Upper lobe of right lung (tissue), 1 donor: Measurements from ENCODE around the gene TERT. TPM values are rescaled to one million over a fixed set of nuclear protein-coding genes. Genes with fewer than 3 reads are reported as not detected.
A peak's percentile ranks its signal among the peaks of the same experiment; 100 is the strongest.

ENCODE experiments used
- ATAC-seq: fragments of 200-7000 bp; cut with Tn5 transposase; one replicate; pipeline ENCODE4 v1.9.1; 2020; ENCODE audit warnings: mild to moderate bottlenecking, moderate library complexity
- DNase-seq: peaks from one replicate; pipeline ENCODE4 v3.0.0-alpha.2; 2020
- H3K27ac ChIP-seq: fragments of 200-600 bp; one replicate; pipeline ENCODE4 v1.8.0; 2022
- H3K27me3 ChIP-seq: fragments of 200-600 bp; one replicate; pipeline ENCODE4 v1.8.0; 2022; ENCODE audit warnings: mild to moderate bottlenecking
- H3K36me3 ChIP-seq: fragments of 200-600 bp; one replicate; pipeline ENCODE4 v1.8.0; 2022
- H3K4me1 ChIP-seq: fragments of 200-600 bp; one replicate; pipeline ENCODE4 v1.8.0; 2022
- H3K4me3 ChIP-seq: fragments of 200-600 bp; one replicate; pipeline ENCODE4 v1.8.0; 2022; ENCODE audit warnings: mild to moderate bottlenecking
- H3K9me3 ChIP-seq: fragments of 200-600 bp; one replicate; pipeline ENCODE4 v1.8.0; 2022
- intact Hi-C: fragments of 100-400 bp; cut with DNase I; formaldehyde crosslinking; loops from one replicate; pipeline ENCODE4 v1.11.0; 2022
- total RNA-seq: library from RNA; stranded (reverse); fragmentation: NEBNext Ultra II Directional; extraction: Animal tissue kit (Norgen Biotek cat#: 25700); gene quantifications from one replicate; pipeline ENCODE4 v1.2.1, GENCODE V29; 2021
- TF ChIP-seq, protein P1 (sequence below): fragments of 200-600 bp; IDR thresholded peaks from one replicate; pipeline ENCODE4 v1.8.0; 2022; ENCODE audit warnings: antibody characterized with exemption
- donor health status: DM: no; HTN: yes; CAD: no; lungs with severe emphysema.

The TERT gene
- total RNA-seq, 1 donor from 2014 or later, result not detected

DNA sequence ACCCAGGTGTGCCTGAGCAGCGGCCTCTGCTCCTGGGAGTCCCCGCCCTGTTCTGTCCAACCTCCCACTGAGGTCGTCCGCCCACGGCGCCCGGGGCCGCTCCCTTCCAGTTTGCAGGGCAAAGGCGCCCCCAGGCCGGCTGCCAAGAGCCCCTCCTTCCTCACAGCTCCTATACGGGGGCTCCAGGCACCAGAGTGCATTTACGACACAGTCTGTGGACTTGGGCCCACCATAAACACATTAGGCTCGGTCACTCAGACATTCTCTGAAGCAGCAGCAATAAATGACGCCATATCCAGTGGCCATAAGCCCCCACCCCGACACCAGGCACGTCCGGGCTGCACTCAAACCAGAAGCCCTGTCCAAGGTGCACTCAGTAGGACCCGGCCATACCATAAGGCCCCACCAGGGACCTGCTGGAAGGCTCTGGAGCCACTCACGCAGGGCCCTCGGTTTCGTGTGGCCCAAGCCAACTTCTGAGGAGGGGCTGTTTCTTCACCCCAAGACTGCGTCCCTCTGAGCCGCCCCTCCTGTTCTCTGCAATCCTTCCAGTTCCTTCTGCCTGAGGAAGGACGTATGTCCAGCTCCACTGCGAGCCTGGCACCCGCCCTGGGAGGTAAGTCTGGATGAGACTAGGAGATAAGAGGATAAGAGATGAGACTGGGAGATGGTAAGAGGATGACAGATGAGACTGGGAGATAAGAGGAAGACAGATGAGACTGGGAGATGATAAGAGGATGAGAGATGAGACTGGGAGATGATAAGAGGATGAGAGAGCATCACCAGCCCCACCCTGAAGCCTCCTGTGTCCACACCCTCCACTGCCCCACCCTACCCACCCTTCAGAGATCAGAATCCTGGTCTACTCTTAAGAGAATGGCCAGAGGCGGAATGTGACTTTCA lies 42.9 kb downstream of the TERT start:
- H3K9me3 ChIP-seq, result no peaks in the 10 kb centered on the region
- ATAC-seq (no peak), DNase-seq (no peak)
- TF ChIP-seq, protein P1, sequence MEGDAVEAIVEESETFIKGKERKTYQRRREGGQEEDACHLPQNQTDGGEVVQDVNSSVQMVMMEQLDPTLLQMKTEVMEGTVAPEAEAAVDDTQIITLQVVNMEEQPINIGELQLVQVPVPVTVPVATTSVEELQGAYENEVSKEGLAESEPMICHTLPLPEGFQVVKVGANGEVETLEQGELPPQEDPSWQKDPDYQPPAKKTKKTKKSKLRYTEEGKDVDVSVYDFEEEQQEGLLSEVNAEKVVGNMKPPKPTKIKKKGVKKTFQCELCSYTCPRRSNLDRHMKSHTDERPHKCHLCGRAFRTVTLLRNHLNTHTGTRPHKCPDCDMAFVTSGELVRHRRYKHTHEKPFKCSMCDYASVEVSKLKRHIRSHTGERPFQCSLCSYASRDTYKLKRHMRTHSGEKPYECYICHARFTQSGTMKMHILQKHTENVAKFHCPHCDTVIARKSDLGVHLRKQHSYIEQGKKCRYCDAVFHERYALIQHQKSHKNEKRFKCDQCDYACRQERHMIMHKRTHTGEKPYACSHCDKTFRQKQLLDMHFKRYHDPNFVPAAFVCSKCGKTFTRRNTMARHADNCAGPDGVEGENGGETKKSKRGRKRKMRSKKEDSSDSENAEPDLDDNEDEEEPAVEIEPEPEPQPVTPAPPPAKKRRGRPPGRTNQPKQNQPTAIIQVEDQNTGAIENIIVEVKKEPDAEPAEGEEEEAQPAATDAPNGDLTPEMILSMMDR, result no peak
- H3K4me3 ChIP-seq, result no peak overlapping the region
- no peaks in the 10 kb centered on the region for H3K36me3 ChIP-seq
- no peaks in the 10 kb centered on the region for H3K4me1 ChIP-seq
- intact Hi-C loops, result no loop called here
- no peak overlapping the region for H3K27ac ChIP-seq
- H3K27me3 ChIP-seq, result peaks cover under 1% of the 10 kb centered on the region

DNA sequence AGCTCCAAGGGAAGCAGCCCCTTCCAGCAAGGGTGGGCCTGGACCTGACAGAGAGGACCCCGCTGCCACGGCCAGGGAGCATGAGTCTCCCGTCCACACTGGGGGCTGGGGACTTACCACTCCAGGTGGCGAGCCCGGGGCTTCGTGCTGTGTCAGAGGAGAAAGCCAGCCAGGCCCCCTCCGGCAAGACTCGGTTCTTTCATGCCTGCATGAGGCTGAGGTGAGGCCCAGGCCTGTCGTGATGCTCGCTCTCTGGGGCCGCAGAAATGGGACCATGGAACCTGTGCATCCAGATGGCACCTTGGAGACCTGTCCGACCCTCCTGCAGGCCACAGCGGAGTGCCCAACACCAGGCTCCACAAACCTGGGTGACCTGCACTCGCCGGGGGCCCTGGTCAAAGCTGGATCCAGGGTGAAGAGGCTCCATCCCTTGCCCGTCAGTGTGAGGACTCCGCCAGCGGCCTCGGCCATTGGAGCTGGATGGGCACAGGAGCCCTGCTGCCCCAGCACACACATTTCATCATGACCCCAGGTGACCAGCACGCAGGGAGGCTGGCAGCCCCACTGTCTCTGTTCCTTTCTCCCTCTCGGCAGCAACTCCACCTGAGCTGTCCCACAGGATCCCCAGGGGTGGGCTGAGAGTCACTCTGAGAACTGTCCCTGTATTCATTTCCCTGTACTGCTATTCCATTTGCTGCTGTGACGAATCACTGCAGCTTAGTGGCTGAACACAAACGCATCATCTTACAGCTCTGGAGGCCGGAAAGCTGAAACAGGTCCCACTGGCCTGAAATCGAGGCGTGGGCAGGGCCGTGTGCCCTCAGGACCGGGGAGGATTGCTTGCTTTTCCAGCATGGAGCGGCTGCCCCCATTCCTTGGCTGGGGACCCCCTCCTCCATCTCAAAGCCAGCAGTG lies 45.2 kb downstream of the TERT start:
- peaks cover 23% of the 10 kb centered on the region for H3K27me3 ChIP-seq
- intact Hi-C loops, result no loop called here

DNA sequence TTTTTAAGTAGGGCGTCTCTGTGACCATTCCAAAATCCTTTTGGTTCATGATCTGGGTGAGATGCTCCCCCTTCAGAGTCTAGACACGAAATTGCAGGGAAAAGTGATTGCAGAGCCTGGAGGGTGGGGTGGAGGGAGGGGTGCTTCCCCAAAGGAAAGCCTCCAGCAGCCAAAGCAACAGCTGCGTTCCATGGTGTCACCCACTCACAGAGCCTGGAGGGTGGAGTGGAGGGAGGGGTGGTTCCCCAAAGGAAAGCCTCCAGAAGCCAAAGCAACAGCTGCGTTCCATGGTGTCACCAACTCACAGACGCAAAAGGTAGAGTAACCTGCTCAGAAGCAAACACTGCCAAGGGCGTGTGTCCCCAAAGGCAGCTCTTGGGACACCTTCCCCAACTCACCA lies 47.1 kb downstream of the TERT start:
- H3K4me3 ChIP-seq, result no peak overlapping the region
- H3K36me3 ChIP-seq, result no peaks in the 10 kb centered on the region
- H3K27me3 ChIP-seq, result peaks cover 28% of the 10 kb centered on the region
- TF ChIP-seq, protein P1, result no peak
- intact Hi-C loops, result no loop called here
- no peaks in the 10 kb centered on the region for H3K9me3 ChIP-seq
- no peak for ATAC-seq
- H3K4me1 ChIP-seq, result no peaks in the 10 kb centered on the region
- DNase-seq, result no peak
- no peak overlapping the region for H3K27ac ChIP-seq

More for the DNA sequence above, 45.2 kb downstream of the TERT start:
- DNase-seq (no peak), ATAC-seq (no peak)
- TF ChIP-seq, protein P1, result no peak
- Histone ChIP-seq H3K4me1 (no peaks in the 10 kb centered on the region), H3K27ac (no peak overlapping the region), H3K4me3 (no peak overlapping the region), H3K36me3 (no peaks in the 10 kb centered on the region), H3K9me3 (no peaks in the 10 kb centered on the region)

DNA sequence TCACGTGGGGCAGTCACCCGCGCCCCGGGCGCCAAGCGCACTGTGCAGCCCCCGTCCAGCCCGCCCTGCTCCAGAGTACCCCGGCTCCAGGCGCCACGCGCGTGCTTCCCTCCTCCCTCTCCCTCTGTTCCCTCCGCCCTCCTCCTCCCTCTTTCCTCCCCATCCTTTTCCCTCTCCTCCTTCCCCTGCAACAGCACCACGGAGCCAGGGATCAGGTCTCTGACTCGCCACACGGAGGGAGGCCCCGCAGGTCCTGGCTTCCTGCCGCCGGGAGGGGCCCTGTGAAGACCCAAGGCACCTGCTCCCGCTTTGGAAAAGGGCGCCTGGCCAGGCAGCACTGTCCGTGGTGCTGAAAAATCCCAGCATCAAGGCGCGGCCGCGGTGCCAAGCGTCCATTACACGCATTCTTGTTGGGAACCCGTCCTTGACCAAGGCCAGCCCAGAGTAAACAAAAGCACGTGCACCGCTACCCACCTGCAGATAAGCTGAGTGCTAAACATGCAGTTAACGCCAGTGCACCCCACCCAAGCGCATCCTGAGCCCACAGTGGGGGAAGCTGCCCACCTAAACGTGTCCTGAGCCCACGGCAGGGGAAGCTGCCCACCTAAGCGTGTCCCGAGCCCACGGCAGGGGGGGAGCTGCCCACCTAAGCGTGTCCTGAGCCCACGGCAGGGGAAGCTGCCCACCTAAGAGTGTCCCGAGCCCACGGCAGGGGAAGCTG lies 48.0 kb downstream of the TERT start:
- TF ChIP-seq, protein P1, result no peak

DNA sequence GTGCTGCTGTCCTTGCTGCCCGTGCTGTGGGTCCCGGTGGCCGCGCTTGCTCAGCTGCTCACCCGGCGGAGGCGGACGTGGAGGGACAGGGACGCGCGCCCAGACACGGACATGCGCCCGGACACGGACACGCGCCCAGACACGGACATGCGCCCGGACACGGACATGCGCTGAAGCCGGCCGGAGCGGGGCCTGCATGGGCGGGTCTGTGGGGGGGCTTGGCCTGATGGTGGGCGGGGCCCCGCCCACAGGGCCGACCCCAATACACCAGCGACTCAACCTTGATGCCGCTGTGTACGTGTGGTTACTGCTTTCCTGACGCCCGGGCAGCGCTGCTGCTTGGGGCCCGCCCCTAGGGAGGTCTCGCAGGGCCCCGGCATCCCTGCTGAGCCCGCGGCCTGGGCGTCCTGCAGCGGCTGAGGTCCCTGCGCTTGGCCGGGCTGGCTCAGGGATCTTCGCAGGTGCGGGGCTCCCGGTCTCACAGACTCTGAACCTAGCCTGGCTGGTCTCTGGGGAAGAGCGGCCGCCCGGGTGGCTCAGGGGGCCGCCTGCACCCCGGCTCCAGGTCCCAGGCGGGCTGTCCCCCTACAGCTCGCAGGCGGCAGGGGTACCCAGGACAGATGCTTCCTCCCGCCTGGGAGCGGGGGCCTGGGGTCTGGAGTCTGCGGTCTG lies 48.8 kb downstream of the TERT start:
- no peak overlapping the region for H3K27ac ChIP-seq
- DNase-seq (no peak), ATAC-seq (no peak)
- TF ChIP-seq, protein P1, result no peak
- H3K9me3 ChIP-seq, result no peaks in the 10 kb centered on the region
- no peaks in the 10 kb centered on the region for H3K4me1 ChIP-seq
- H3K27me3 ChIP-seq, result peaks cover 28% of the 10 kb centered on the region
- no peak overlapping the region for H3K4me3 ChIP-seq
- intact Hi-C loops, result no loop called here
- no peaks in the 10 kb centered on the region for H3K36me3 ChIP-seq

More for the DNA sequence above, 48.0 kb downstream of the TERT start:
- H3K4me1 ChIP-seq, result no peaks in the 10 kb centered on the region
- no peaks in the 10 kb centered on the region for H3K36me3 ChIP-seq
- H3K27ac ChIP-seq, result no peak overlapping the region
- H3K27me3 ChIP-seq, result peaks cover 28% of the 10 kb centered on the region
- H3K4me3 ChIP-seq, result no peak overlapping the region
- ATAC-seq, result peak; percentile 49
- intact Hi-C loops, result no loop called here
- DNase-seq, result peak; percentile 73
- no peaks in the 10 kb centered on the region for H3K9me3 ChIP-seq
